GM10266 (cell line): ENCODE results near the gene CRYBB3.

Experiments
- DNase-seq: peaks from one replicate; pipeline ENCODE4 v3.0.0; 2012; ENCODE audit errors: extremely low spot score
- TF ChIP-seq, protein P1 (sequence below): IDR thresholded peaks from 2 replicates; pipeline ENCODE4 v1.5.1; 2012; ENCODE audit warnings: mild to moderate bottlenecking, low read depth; ENCODE audit not compliant: control insufficient read depth, insufficient read depth; ENCODE audit errors: missing control alignments

Gene CRYBB3

DNA sequence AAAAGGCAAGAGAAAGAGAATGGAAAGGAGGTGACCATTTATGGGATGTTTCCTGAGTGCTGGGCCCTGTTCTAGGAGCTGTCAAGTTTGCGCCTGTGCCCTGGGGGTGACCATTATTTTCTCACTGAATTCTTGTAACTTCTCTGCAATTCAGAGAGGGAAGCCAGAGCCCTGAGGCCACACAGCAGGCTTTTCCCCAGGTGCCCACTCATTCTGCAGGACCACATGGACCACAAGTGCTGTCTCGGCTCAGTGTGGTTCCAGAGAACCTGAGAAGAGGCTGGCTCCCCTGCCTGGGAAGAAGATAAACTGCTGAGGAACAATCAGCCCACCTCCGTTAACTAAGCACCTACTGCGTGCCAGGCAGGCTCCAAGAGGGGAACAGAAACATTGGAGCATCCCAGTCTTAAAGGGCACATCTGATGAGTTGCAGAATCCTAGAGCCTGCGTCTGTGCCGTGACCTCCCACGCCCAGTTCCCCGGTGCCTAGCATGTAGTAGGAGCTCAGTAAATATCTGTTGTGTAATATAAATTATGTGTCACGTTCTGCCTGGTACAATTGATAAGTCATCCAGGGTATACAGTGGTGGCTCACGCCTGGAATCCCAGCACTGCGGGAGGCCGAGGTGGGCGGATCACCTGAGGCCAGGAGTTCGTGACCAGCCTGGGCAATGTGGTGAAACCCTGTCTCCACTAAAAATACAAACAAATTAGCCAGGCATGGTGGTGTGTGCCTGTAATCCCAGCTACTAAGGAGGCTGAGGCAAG lies 31.6 kb upstream of the CRYBB3 start:
- DNase-seq = no peak

DNA sequence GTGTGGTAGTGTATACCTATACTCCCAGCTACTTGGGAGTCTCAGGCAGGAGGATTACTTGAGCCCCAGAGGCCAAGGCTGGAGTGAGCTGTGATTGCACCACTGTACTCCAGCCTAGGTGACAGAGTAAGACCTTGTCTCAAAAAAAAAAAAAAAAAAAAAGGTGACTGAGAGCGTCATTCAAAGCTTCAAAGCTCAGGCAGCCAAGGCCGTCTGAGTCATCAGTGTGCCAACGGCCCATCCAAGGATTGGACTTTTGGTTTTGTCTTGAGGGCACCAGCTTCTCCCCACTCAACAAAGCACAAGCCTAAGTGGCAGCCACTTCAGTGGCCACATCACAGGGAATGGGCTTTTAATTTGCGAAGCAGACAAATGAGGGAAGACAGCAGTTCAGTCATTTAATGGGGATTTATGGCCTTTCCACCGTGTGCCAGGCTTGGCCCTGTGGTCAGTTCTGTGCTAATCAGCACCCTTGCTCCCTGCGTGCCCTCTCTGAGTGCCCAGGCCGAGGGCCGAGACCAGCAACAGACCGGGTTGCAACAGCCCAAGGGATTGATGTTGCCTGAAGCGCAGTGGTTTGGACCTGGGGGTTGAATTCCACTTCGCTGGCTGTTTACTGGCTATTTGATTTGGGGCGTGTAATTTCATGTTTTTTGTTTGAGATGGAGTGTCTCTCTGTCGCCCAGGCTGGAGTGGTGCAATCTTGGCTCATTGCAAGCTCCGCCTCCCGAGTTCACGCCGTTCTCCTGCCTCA lies 30.2 kb upstream of the CRYBB3 start:
- TF ChIP-seq, protein P1, sequence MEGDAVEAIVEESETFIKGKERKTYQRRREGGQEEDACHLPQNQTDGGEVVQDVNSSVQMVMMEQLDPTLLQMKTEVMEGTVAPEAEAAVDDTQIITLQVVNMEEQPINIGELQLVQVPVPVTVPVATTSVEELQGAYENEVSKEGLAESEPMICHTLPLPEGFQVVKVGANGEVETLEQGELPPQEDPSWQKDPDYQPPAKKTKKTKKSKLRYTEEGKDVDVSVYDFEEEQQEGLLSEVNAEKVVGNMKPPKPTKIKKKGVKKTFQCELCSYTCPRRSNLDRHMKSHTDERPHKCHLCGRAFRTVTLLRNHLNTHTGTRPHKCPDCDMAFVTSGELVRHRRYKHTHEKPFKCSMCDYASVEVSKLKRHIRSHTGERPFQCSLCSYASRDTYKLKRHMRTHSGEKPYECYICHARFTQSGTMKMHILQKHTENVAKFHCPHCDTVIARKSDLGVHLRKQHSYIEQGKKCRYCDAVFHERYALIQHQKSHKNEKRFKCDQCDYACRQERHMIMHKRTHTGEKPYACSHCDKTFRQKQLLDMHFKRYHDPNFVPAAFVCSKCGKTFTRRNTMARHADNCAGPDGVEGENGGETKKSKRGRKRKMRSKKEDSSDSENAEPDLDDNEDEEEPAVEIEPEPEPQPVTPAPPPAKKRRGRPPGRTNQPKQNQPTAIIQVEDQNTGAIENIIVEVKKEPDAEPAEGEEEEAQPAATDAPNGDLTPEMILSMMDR = no peak
- DNase-seq = no peak

More for the DNA sequence above, 31.6 kb upstream of the CRYBB3 start:
- TF ChIP-seq, protein P1 = no peak

DNA sequence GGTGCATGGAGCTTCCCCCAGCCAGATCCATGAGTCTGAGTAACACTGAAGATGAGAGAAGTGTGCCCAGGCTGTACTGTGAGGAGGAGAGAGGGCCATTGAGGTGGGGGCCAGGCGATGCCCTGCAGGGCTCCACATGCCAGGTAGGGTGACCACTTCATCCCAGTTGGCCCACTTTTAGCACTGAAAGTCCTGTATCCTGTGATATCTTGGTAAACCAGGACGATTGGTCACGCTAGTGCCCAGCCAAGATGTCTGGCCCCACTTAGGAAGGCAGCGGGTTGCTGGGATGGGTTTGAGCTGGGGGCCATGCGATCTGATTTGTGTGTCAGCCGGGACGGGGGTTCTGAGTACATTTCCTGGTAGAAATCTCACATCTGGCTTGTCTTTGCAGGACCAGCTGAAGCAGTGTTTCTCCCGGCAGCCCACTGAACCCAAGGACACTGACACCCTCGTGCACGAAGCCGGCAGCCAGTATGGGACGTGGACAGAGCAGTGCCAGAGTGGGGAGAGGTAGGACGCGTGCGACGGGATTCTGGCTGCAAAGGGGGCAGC lies 29.2 kb upstream of the CRYBB3 start:
- TF ChIP-seq, protein P1 = no peak
- no peak for DNase-seq

DNA sequence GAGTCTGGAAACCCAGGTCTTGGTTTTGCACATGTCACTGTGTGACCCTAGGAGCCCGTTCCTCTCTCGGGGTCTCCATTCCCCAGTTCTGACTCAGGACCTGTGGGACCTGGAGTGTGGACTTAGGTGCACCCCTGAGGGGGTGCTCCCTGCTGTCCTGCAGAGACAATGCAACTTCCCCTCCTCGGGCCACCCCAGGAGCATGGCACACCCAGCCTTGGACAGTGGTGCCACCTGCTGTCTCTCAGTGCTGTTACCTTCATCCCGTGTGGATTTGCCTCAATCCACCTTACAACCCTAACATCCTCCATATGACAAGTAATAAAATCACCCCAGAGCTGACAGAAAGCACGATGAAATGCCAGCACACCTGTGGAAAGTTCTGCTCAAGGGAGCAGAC lies 27.5 kb upstream of the CRYBB3 start:
- TF ChIP-seq, protein P1 = peak; percentile 45
- no peak for DNase-seq

DNA sequence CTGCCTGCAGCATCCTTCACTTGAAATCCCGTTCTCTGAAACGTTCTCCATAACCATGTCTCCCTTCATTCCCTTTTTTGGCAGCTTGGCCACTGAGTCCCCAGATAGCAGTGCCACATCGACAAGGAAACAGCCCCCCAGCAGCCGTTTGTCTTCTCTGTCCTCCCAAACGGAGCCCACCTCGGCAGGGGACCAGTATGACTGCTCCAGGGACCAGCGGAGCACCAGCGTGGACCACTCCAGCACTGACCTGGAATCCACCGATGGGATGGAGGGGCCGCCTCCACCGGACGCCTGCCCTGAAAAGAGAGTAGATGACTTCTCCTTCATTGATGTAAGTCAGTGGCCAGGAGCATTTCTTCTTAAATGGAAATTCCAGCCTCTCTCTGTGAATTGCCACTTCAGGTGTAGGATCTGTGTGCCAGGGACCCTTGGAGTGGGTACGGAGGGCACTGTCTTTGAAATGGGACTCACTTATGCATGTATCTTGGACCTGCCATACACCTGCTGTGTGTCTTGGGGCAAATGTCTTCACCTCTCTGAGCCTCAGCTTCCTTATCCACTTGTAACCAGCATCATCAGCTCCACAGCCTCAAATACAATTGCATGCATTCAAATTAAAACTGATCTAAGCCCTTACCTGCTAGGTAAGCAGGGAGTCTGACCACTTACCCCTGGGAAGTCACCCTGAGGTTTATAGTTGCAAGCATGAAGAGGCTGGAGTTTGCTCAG lies 25.3 kb upstream of the CRYBB3 start:
- no peak for DNase-seq
- TF ChIP-seq, protein P1 = no peak

DNA sequence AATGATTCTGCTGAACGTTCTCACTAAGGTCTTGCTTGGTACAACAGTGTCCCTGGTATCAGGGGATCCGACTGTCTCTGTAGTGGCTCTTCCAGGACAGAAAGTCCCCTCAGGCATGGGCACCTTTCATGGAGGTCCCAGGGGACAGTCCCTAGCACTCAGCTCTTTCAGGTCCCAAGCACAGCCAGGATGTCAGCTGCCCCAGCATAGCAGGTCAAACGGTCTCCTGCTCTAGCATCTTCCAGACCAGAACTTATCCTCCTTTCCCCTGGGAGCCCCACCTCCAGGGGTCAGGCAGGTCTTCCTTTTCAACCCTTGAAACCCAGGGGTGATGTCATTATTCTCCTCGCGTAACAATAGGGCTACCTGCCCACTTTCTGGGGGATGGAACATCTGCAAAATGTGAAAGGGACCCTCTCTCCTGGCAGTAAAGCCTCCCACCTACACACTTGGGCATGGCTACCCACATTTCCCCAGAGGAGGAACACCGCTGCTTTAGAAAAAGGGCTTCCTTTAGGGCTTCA lies 24.7 kb upstream of the CRYBB3 start:
- DNase-seq = no peak
- TF ChIP-seq, protein P1 = no peak

DNA sequence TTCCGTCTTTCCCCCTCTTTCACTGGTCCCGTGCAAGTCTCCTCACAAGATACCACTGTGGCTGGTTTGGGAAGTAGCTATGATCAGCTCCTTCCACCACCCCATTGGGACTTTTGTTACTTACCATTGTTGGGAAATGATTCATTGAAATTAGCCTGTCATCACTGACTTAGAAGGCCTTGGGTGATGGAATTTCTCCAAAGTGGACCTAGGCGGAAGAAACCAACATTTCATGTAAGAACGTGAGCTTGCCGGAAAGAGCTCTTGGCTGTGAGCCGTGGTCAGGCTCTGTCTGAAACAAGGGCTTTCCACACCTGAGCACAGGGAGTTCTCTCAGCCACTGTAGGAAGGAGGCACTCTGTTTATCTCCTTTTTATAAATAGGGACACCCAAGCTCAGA lies 23.5 kb upstream of the CRYBB3 start:
- no peak for DNase-seq
- TF ChIP-seq, protein P1 = no peak
